Measurements from ENCODE around the gene ZNF273.
"Not testable (repeated sequence)": the region's sequence is repeated elsewhere in the genome, so short reads cannot be mapped to it uniquely, and the experiment has no call there.

Gene ZNF273

GRCh38 chr7:64908358-64908757, 5.3 kb downstream of the ZNF273 start:
- Histone ChIP-seq H3K27ac (ENCODE audit: low read depth, low read length) (no peak overlapping the region), H3K27me3 (ENCODE audit: insufficient read depth, low read length) (no peaks in the 10 kb centered on the region), H3K4me3 (ENCODE audit: low read depth, low read length) (no peak overlapping the region), H3K79me2 (ENCODE audit: control insufficient read depth, insufficient read depth, low read length, unreplicated experiment) (peaks cover 87% of the 10 kb centered on the region), H3K4me1 (ENCODE audit: control insufficient read depth, insufficient read depth, low read length, unreplicated experiment) (peaks cover 23% of the 10 kb centered on the region), H2AFZ (ENCODE audit: low read length, unreplicated experiment) (no peak overlapping the region), H3K36me3 (ENCODE audit: insufficient read depth, low read length) (peaks cover 6% of the 10 kb centered on the region; the same call in 1 of the 2 replicates)

GRCh38 chr7:64914557-64914956, 11.5 kb downstream of the ZNF273 start:
- Histone ChIP-seq H3K36me3 (ENCODE audit: insufficient read depth, low read length) (peaks cover 23% of the 10 kb centered on the region), H3K4me3 (ENCODE audit: low read depth, low read length) (no peak overlapping the region), H2AFZ (ENCODE audit: low read length, unreplicated experiment) (no peak overlapping the region), H3K79me2 (ENCODE audit: control insufficient read depth, insufficient read depth, low read length, unreplicated experiment) (peaks cover 55% of the 10 kb centered on the region), H3K4me1 (ENCODE audit: control insufficient read depth, insufficient read depth, low read length, unreplicated experiment) (no peaks in the 10 kb centered on the region), H3K27me3 (ENCODE audit: insufficient read depth, low read length) (no peaks in the 10 kb centered on the region), H3K27ac (ENCODE audit: low read depth, low read length) (no peak overlapping the region)

DNA sequence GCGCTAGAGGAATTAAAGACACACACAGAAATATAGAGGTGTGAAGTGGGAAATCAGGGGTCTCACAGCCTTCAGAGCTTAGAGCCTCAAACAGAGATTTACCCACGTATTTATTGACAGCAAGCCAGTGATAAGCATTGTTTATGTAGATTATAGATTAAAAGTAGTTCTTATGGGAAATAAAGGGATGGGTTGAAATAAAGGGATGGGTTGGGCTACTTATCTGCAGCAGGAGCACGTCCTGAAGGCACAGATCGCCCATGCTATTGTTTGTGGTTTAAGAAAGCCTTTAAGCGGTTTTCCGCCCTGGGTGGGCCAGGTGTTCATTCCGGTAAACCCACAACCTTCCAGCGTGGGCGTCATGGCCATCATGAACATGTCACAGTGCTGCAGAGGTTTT, 12.2 kb downstream of the ZNF273 start:
- not testable (repeated sequence) for H3K27ac ChIP-seq (ENCODE audit: low read depth, low read length); H3K4me1 ChIP-seq (ENCODE audit: control insufficient read depth, insufficient read depth, low read length, unreplicated experiment); H2AFZ ChIP-seq (ENCODE audit: low read length, unreplicated experiment); H3K27me3 ChIP-seq (ENCODE audit: insufficient read depth, low read length); H3K4me3 ChIP-seq (ENCODE audit: low read depth, low read length)
- Histone ChIP-seq H3K79me2 (ENCODE audit: control insufficient read depth, insufficient read depth, low read length, unreplicated experiment) (peaks cover 52% of the 10 kb centered on the region), H3K36me3 (ENCODE audit: insufficient read depth, low read length) (peaks cover 30% of the 10 kb centered on the region)

DNA sequence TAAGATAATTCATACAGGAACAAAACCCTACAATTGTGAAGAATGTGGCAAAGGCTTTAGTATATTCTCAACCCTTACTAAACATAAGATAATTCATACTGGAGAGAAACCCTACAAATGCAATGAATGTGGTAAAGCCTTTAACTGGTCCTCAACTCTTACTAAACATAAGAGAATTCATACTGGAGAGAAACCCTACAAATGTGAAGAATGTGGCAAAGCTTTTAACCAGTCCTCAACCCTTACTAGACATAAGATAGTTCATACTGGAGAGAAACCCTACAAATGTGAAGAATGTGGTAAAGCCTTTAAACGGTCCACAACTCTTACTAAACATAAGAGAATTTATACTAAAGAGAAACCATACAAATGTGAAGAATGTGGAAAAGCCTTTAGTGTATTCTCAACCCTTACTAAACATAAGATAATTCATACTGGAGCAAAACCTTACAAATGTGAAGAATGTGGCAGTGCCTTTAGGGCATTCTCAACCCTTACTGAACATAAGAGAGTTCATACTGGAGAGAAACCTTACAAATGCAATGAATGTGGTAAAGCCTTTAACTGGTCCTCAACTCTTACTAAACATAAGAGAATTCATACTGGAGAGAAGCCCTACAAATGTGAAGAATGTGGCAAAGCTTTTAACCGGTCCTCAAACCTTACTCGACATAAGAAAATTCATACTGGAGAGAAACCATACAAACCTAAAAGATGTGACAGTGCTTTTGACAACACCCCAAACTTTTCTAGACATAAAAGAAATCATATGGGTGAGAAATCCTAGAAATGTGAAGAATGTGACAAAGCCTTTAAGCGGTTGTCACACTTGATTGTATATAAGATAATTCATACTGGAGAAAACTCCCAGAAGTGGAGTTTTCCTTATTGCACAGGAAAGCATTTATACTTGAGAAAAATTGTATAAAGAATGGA, 25.4 kb downstream of the ZNF273 start:
- not testable (repeated sequence) for H3K4me1 ChIP-seq (ENCODE audit: control insufficient read depth, insufficient read depth, low read length, unreplicated experiment); H3K4me3 ChIP-seq (ENCODE audit: low read depth, low read length); H3K27ac ChIP-seq (ENCODE audit: low read depth, low read length); H2AFZ ChIP-seq (ENCODE audit: low read length, unreplicated experiment); H3K79me2 ChIP-seq (ENCODE audit: control insufficient read depth, insufficient read depth, low read length, unreplicated experiment); H3K27me3 ChIP-seq (ENCODE audit: insufficient read depth, low read length)
- peaks cover 61% of the 10 kb centered on the region for H3K36me3 ChIP-seq (ENCODE audit: insufficient read depth, low read length)

DNA sequence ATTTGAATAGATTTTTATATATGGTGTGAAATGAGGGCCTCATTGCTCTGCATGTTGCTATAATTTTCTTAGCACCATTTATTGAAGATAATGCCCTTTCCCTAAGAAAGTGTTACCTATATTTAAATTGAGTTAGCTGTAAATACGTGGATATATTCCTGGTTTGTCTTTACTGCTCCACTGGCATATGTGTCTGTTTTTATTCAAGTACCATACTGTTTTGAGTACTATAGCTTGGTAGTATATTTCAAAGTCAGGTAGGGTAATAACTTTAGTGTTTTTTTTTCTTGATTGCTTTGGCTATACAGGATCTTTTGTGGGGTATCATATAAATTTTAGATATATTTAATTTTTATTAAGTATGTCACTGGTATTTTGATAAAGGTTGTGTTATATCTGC, 31.4 kb downstream of the ZNF273 start:
- H3K4me3 ChIP-seq (ENCODE audit: low read depth, low read length) = no peak overlapping the region
- no peaks in the 10 kb centered on the region for H3K27me3 ChIP-seq (ENCODE audit: insufficient read depth, low read length)
- no peaks in the 10 kb centered on the region for H3K79me2 ChIP-seq (ENCODE audit: control insufficient read depth, insufficient read depth, low read length, unreplicated experiment)
- H3K4me1 ChIP-seq (ENCODE audit: control insufficient read depth, insufficient read depth, low read length, unreplicated experiment) = no peaks in the 10 kb centered on the region
- no peak overlapping the region for H2AFZ ChIP-seq (ENCODE audit: low read length, unreplicated experiment)
- H3K27ac ChIP-seq (ENCODE audit: low read depth, low read length) = no peak overlapping the region
- peaks cover 5% of the 10 kb centered on the region for H3K36me3 ChIP-seq (ENCODE audit: insufficient read depth, low read length)

DNA sequence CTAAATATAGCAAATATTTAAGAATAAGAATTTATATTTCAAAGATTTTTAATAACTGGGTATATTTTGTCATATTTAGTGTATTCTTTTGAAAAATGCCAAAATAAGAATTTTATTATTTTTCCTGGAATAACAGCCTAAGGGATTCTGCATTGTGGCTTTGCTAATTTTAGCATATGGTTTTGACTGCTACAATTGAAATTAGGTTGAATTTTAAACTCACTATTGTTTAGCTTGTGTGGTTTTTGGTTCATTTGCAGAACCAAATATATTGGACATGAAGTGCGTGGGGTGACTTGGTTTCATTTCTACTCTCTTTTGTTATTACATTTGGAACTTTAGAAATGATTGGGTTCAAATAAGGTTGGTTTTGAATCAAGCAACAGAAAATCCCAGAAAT, 35.5 kb downstream of the ZNF273 start:
- Histone ChIP-seq H3K27ac (ENCODE audit: low read depth, low read length) (no peak overlapping the region), H3K4me3 (ENCODE audit: low read depth, low read length) (no peak overlapping the region), H3K27me3 (ENCODE audit: insufficient read depth, low read length) (no peaks in the 10 kb centered on the region), H2AFZ (ENCODE audit: low read length, unreplicated experiment) (no peak overlapping the region), H3K79me2 (ENCODE audit: control insufficient read depth, insufficient read depth, low read length, unreplicated experiment) (no peaks in the 10 kb centered on the region), H3K36me3 (ENCODE audit: insufficient read depth, low read length) (no peaks in the 10 kb centered on the region; the same call in 1 of the 2 replicates), H3K4me1 (ENCODE audit: control insufficient read depth, insufficient read depth, low read length, unreplicated experiment) (no peaks in the 10 kb centered on the region)

- H2AFZ ChIP-seq (ENCODE audit: low read length, unreplicated experiment); H3K27me3 ChIP-seq (ENCODE audit: insufficient read depth, low read length); H3K79me2 ChIP-seq (ENCODE audit: control insufficient read depth, insufficient read depth, low read length, unreplicated experiment); H3K4me3 ChIP-seq (ENCODE audit: low read depth, low read length); H3K27ac ChIP-seq (ENCODE audit: low read depth, low read length); H3K4me1 ChIP-seq (ENCODE audit: control insufficient read depth, insufficient read depth, low read length, unreplicated experiment); H3K36me3 ChIP-seq (ENCODE audit: insufficient read depth, low read length): not testable (repeated sequence)
These were observed 36.9 kb downstream of the ZNF273 start for GRCh38 chr7:64940021-64940420.

DNA sequence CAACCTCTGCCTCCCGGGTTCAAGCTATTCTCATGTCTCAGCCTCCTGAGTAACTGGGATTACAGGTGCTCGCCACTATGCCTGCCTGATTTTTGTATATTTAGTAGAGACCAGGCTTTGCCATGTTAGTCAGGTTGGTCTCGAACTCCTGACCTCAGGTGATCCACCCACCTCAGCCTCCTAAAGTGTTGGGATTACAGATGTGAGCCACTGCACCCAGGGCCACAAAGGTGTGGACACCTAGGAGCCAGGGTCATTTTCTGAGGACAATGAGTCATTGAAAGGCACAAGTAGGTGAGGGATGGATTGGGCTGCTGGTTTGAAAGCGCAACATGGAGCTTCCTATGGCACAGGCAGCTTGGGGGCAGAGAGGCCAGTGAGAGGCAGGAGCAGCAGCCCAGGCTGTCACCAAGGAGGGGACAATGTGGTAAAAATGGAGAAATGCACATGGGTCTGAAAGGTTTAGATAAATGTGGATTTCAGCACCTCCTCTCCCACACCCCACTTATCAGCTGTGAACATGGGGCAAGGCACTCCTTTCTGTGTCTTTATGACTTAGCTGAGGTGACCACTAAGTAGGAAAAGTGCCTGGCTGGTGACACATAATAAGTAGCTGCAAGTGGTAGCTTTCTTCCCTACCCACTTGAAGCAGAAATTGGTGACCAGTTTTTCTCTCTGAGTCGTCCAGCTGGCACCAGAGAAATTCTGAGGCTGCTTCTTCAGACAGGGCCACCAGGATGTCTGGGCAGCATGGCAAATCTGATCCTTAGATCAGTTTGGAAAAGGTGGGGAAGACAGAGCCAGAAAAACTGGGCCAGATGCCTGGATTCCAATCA, 41.8 kb downstream of the ZNF273 start:
- H3K36me3 ChIP-seq (ENCODE audit: insufficient read depth, low read length); H3K79me2 ChIP-seq (ENCODE audit: control insufficient read depth, insufficient read depth, low read length, unreplicated experiment); H3K27ac ChIP-seq (ENCODE audit: low read depth, low read length); H2AFZ ChIP-seq (ENCODE audit: low read length, unreplicated experiment); H3K4me3 ChIP-seq (ENCODE audit: low read depth, low read length); H3K4me1 ChIP-seq (ENCODE audit: control insufficient read depth, insufficient read depth, low read length, unreplicated experiment): not testable (repeated sequence)
- peaks cover 38% of the 10 kb centered on the region for H3K27me3 ChIP-seq (ENCODE audit: insufficient read depth, low read length)

GRCh38 chr7:64945503-64946175, 42.6 kb downstream of the ZNF273 start:
- H3K27ac ChIP-seq (ENCODE audit: low read depth, low read length) = no peak overlapping the region
- H3K27me3 ChIP-seq (ENCODE audit: insufficient read depth, low read length) = peaks cover 38% of the 10 kb centered on the region
- no peaks in the 10 kb centered on the region for H3K36me3 ChIP-seq (ENCODE audit: insufficient read depth, low read length)
- no peaks in the 10 kb centered on the region for H3K79me2 ChIP-seq (ENCODE audit: control insufficient read depth, insufficient read depth, low read length, unreplicated experiment)
- H3K4me3 ChIP-seq (ENCODE audit: low read depth, low read length) = no peak overlapping the region
- no peaks in the 10 kb centered on the region for H3K4me1 ChIP-seq (ENCODE audit: control insufficient read depth, insufficient read depth, low read length, unreplicated experiment)
- H2AFZ ChIP-seq (ENCODE audit: low read length, unreplicated experiment) = no peak overlapping the region

GRCh38 chr7:64946772-64947171, 43.7 kb downstream of the ZNF273 start:
- H2AFZ ChIP-seq (ENCODE audit: low read length, unreplicated experiment) = no peak overlapping the region
- no peaks in the 10 kb centered on the region for H3K36me3 ChIP-seq (ENCODE audit: insufficient read depth, low read length)
- no peak overlapping the region for H3K4me3 ChIP-seq (ENCODE audit: low read depth, low read length)

More at GRCh38 chr7:64946772-64947171, 43.7 kb downstream of the ZNF273 start:
- Histone ChIP-seq H3K27ac (ENCODE audit: low read depth, low read length) (no peak overlapping the region), H3K4me1 (ENCODE audit: control insufficient read depth, insufficient read depth, low read length, unreplicated experiment) (no peaks in the 10 kb centered on the region), H3K27me3 (ENCODE audit: insufficient read depth, low read length) (peaks cover 38% of the 10 kb centered on the region), H3K79me2 (ENCODE audit: control insufficient read depth, insufficient read depth, low read length, unreplicated experiment) (no peaks in the 10 kb centered on the region)

Data from ACC112 (cell line).